Measurements from ENCODE around the gene TBX5.
"Not testable (repeated sequence)": the region's sequence is repeated elsewhere in the genome, so short reads cannot be mapped to it uniquely, and the experiment has no call there.

The TBX5 gene

GRCh38 chr12:114371250-114371649 is 34.7 kb downstream of the TBX5 start:
- no peak for TF ChIP-seq CTCF (IDR thresholded peaks at IDR 0.05; ENCODE audit: low read depth, low read length)
- H3K4me3 ChIP-seq (ENCODE audit: low read depth, low read length), result no peak overlapping the region

GRCh38 chr12:114368685-114369452 is 37.1 kb downstream of the TBX5 start:
- no peak for TF ChIP-seq CTCF (IDR thresholded peaks at IDR 0.05; ENCODE audit: low read depth, low read length)
- H3K4me3 ChIP-seq (ENCODE audit: low read depth, low read length), result no peak overlapping the region

GRCh38 chr12:114361992-114362391 is 44.0 kb downstream of the TBX5 start:
- TF ChIP-seq CTCF (IDR thresholded peaks at IDR 0.05; ENCODE audit: low read depth, low read length), result no peak
- H3K4me3 ChIP-seq (ENCODE audit: low read depth, low read length), result no peak overlapping the region

- H3K4me3 ChIP-seq (ENCODE audit: low read depth, low read length), result no peak overlapping the region
- TF ChIP-seq CTCF (IDR thresholded peaks at IDR 0.05; ENCODE audit: low read depth, low read length), result no peak
Observed at GRCh38 chr12:114361545-114361944, 44.4 kb downstream of the TBX5 start.

- TF ChIP-seq CTCF (IDR thresholded peaks at IDR 0.05; ENCODE audit: low read depth, low read length), result no peak
- no peak overlapping the region for H3K4me3 ChIP-seq (ENCODE audit: low read depth, low read length)
Observed at GRCh38 chr12:114360485-114360884, 45.5 kb downstream of the TBX5 start.

GRCh38 chr12:114355389-114356088 is 50.4 kb downstream of the TBX5 start:
- H3K4me3 ChIP-seq (ENCODE audit: low read depth, low read length), result no peak overlapping the region

GRCh38 chr12:114349239-114349638 is 56.7 kb downstream of the TBX5 start:
- H3K4me3 ChIP-seq (ENCODE audit: low read depth, low read length), result not testable (repeated sequence)

More at GRCh38 chr12:114355389-114356088, 50.4 kb downstream of the TBX5 start:
- peak; percentile 36 for TF ChIP-seq CTCF (IDR thresholded peaks at IDR 0.05; ENCODE audit: low read depth, low read length)

All from WI38 (cell line).